Thyroid gland (tissue), 4 donors: Measurements from ENCODE around the gene CDK15.

Experiments used
- CTCF ChIP-seq, 6 experiments: fragments of 200-600 bp in 3 of 6; fragments of 450-650 bp in 3 of 6; sonication (generic) in 3 of 6; IDR thresholded peaks; one replicate each; pipeline ENCODE4 v1.5.1; 2016 to 2019; ENCODE audit warnings: antibody characterized with exemption in 6 of 6, mild to moderate bottlenecking in 2 of 6, inconsistent platforms in 1 of 6, moderate library complexity in 1 of 6
- POLR2A ChIP-seq, 2 donors: fragments of 450-650 bp; IDR thresholded peaks; one replicate each; pipeline ENCODE4 v1.6.1; 2017; ENCODE audit warnings: antibody characterized with exemption in 2 of 2, mild to moderate bottlenecking in 2 of 2, moderate library complexity in 1 of 2

- TF ChIP-seq CTCF (IDR thresholded peaks at IDR 0.05) (no peak), POLR2A (IDR thresholded peaks at IDR 0.05) (no peak)
Observed at GRCh38 chr2:201883606-201884369, 77.5 kb downstream of the CDK15 start.
